ENCODE data around the gene TRAF5. TPM values are rescaled to one million over a fixed set of nuclear protein-coding genes. Genes with fewer than 3 reads are reported as not detected.
"Not testable (repeated sequence)": the region's sequence is repeated elsewhere in the genome, so short reads cannot be mapped to it uniquely, and the experiment has no call there.

TRAF5 gene
- total and polyA plus RNA-seq, 12 donors: 1.0 to 16.7 (median 7.4) TPM

- H3K4me1 ChIP-seq (replicated peaks in 1 of 2): peaks cover 6 to 7% of the 10 kb centered on the region in 2 donors
- peak; percentile 89 to 90 for TF ChIP-seq POLR2A (IDR thresholded peaks at IDR 0.05)
- TF ChIP-seq, protein P1, sequence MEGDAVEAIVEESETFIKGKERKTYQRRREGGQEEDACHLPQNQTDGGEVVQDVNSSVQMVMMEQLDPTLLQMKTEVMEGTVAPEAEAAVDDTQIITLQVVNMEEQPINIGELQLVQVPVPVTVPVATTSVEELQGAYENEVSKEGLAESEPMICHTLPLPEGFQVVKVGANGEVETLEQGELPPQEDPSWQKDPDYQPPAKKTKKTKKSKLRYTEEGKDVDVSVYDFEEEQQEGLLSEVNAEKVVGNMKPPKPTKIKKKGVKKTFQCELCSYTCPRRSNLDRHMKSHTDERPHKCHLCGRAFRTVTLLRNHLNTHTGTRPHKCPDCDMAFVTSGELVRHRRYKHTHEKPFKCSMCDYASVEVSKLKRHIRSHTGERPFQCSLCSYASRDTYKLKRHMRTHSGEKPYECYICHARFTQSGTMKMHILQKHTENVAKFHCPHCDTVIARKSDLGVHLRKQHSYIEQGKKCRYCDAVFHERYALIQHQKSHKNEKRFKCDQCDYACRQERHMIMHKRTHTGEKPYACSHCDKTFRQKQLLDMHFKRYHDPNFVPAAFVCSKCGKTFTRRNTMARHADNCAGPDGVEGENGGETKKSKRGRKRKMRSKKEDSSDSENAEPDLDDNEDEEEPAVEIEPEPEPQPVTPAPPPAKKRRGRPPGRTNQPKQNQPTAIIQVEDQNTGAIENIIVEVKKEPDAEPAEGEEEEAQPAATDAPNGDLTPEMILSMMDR (IDR thresholded peaks at IDR 0.05): no peak
- peak overlapping the region; percentile 27 to 61 (median 58) for H3K4me3 ChIP-seq
- WGBS, 4 donors: 1 to 3% (median 2%) methylated on average over 19 to 49 of the region's 49 CpGs
- DNase-seq: peak; percentile 93 to 97 (median 94)
- H3K27ac ChIP-seq: peak overlapping the region; percentile 73 to 96 (median 92)
- intact Hi-C loops (cut with DNase I): loop anchor here in 1 of 2 donors (10.0 kb wide), 1 partner anchor 58 kb away; the partner anchor contains the start of gene TRAF5
- no peaks in the 10 kb centered on the region for H3K36me3 ChIP-seq (replicated peaks in 1 of 2)
- H3K27me3 ChIP-seq: no peaks in the 10 kb centered on the region
- no peaks in the 10 kb centered on the region for H3K9me3 ChIP-seq (replicated peaks in 1 of 3)
These were observed 56.3 kb downstream of the TRAF5 start for GRCh38 chr1:211382714-211383480.

GRCh38 chr1:211384524-211384923, 57.9 kb downstream of the TRAF5 start:
- intact Hi-C loops (cut with DNase I): loop anchor here in 1 of 2 donors (10.0 kb wide), 1 partner anchor 60 kb away; the partner anchor contains the start of gene TRAF5
- no peaks in the 10 kb centered on the region for H3K36me3 ChIP-seq (replicated peaks in 1 of 2)
- no peak overlapping the region for H3K4me3 ChIP-seq
- H3K27ac ChIP-seq: no peak overlapping the region
- TF ChIP-seq POLR2A (IDR thresholded peaks at IDR 0.05): no peak
- TF ChIP-seq, protein P1 (IDR thresholded peaks at IDR 0.05): no peak
- H3K27me3 ChIP-seq: no peaks in the 10 kb centered on the region
- DNase-seq: no peak
- H3K4me1 ChIP-seq (replicated peaks in 1 of 2): peaks cover 6 to 7% of the 10 kb centered on the region in 2 donors
- WGBS, 4 donors: 96 to 98% (median 98%) methylated on average over 3 of the region's 3 CpGs
- no peaks in the 10 kb centered on the region for H3K9me3 ChIP-seq (replicated peaks in 1 of 3)

DNA sequence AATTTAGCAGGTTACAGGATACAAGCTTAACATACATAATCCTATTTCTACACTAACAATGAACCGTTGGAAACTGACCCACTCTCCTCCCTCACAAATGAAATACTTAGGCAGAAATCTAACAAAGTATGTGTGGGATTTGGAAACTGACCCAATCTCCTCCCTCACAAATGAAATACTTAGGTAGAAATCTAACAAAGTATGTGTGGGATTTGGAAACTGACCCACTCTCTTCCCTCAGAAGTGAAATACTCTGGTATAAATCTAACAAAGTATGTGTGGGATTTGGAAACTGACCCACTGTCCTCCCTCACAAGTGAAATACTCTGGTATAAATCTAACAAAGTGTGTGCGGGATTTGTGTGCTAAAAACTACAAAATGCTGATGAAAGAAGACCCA, 60.3 kb downstream of the TRAF5 start:
- Histone ChIP-seq H3K27ac (no peak overlapping the region), H3K9me3 (replicated peaks in 1 of 3) (no peaks in the 10 kb centered on the region), H3K36me3 (replicated peaks in 1 of 2) (no peaks in the 10 kb centered on the region), H3K27me3 (no peaks in the 10 kb centered on the region), H3K4me3 (no peak overlapping the region), H3K4me1 (replicated peaks in 1 of 2) (peaks cover 3 to 6% of the 10 kb centered on the region in 2 donors)
- no peak for TF ChIP-seq POLR2A (IDR thresholded peaks at IDR 0.05)
- TF ChIP-seq, protein P1 (IDR thresholded peaks at IDR 0.05): no peak
- no peak for DNase-seq
- intact Hi-C loops (cut with DNase I): loop anchor here in 1 of 2 donors (10.0 kb wide), 1 partner anchor 62 kb away; the partner anchor contains the start of gene TRAF5
- WGBS, 4 donors: 57 to 77% (median 68%) methylated on average over 2 of the region's 2 CpGs

DNA sequence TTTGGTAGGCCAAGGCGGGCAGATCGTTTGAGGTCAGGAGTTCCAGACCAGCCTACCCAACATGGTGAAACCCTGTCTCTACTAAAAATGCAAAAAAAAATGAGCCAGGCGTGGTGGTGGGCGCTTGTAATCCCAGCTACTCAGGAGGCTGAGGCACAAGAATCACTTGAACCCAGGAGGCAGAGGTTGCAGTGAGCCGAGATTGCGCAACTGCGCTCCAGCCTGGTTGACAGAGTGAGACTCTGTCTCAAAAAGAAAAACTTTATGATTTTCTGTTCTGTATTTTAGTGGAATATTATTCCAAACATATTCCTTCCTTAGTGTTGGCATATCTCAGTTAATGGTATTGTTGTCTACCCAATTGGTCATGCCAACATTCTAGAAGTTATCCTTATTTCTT, 64.2 kb downstream of the TRAF5 start:
- H3K36me3 ChIP-seq (replicated peaks in 1 of 2); H3K27ac ChIP-seq; H3K4me3 ChIP-seq; H3K9me3 ChIP-seq (replicated peaks in 1 of 3); H3K4me1 ChIP-seq (replicated peaks in 1 of 2); intact Hi-C loops (cut with DNase I); H3K27me3 ChIP-seq; DNase-seq: not testable (repeated sequence)
- WGBS, 4 donors: 94 to 96% (median 96%) methylated on average over 7 of the region's 7 CpGs

Data from adrenal gland (tissue), 12 donors.